Heart left ventricle (tissue), 16 donors: ENCODE results near the gene NOS1AP. TPM values are rescaled to one million over a fixed set of nuclear protein-coding genes. Genes with fewer than 3 reads are reported as not detected.
A peak's percentile ranks its signal among the peaks of the same experiment; 100 is the strongest.

ENCODE experiments used
- ATAC-seq, 4 donors: fragments of 200-7000 bp; cut with Tn5 transposase; one replicate each; pipeline ENCODE4 v1.9.1; 2020 to 2022; ENCODE audit warnings: moderate library complexity in 4 of 4, mild to moderate bottlenecking in 3 of 4, moderate number of reproducible peaks in 1 of 4
- DNase-seq, 5 donors: peaks; one replicate each; pipeline ENCODE4 v3.0.0-alpha.2; 2020
- H3K27ac ChIP-seq, 12 donors: fragments of 200-600 bp; sonication (generic) in 4 of 12; one replicate each; pipeline versions ENCODE4 v1.5.0 to v1.8.0; 2016 to 2022; ENCODE audit warnings: mild to moderate bottlenecking in 2 of 12
- H3K27me3 ChIP-seq, 9 donors: fragments of 200-600 bp; sonication (generic) in 2 of 9; one replicate each; pipeline versions ENCODE4 v1.5.1 to v1.8.0; 2016 to 2022; ENCODE audit warnings: mild to moderate bottlenecking in 3 of 9
- H3K36me3 ChIP-seq, 9 donors: fragments of 200-600 bp; sonication (generic) in 2 of 9; one replicate each; pipeline versions ENCODE4 v1.5.0 to v1.8.0; 2018 to 2022; ENCODE audit warnings: mild to moderate bottlenecking in 2 of 9
- H3K4me1 ChIP-seq, 12 donors: fragments of 200-600 bp; sonication (generic) in 4 of 12; one replicate each; pipeline versions ENCODE4 v1.5.0 to v1.8.0; 2016 to 2022; ENCODE audit warnings: mild to moderate bottlenecking in 3 of 12
- H3K4me3 ChIP-seq, 12 donors: fragments of 200-600 bp; sonication (generic) in 4 of 12; one replicate each; pipeline versions ENCODE4 v1.5.0 to v1.8.0; 2017 to 2022; ENCODE audit warnings: mild to moderate bottlenecking in 9 of 12, moderate library complexity in 4 of 12
- H3K9me3 ChIP-seq, 12 donors: fragments of 200-600 bp; sonication (generic) in 4 of 12; one replicate each; pipeline versions ENCODE4 v1.5.0 to v1.8.0; 2016 to 2022; ENCODE audit warnings: mild to moderate bottlenecking in 1 of 12
- CTCF ChIP-seq, 12 donors: fragments of 200-600 bp; sonication (generic) in 4 of 12; IDR thresholded peaks; one replicate each; pipeline versions ENCODE4 v1.5.0 to v1.8.0; 2018 to 2022; ENCODE audit warnings: antibody characterized with exemption in 12 of 12, mild to moderate bottlenecking in 5 of 12
- POLR2A ChIP-seq, 2 donors: fragments of 450-650 bp; IDR thresholded peaks; one replicate each; pipeline ENCODE4 v1.6.1; 2017; ENCODE audit warnings: antibody characterized with exemption in 2 of 2, mild to moderate bottlenecking in 2 of 2, moderate library complexity in 2 of 2
- WGBS, 4 donors: extraction: QIAGEN DNeasy Blood & Tissue Kit in 2 of 4; methylation state at CpG; one replicate each; pipeline versions ENCODE4 v1.1.5 to v1.1.7; 2013 to 2018; 5-methylcytosine and 5-hydroxymethylcytosine counted together
- intact Hi-C, 10 donors: fragments of 100-400 bp; cut with DNase I; formaldehyde crosslinking; loops; one replicate each; pipeline versions ENCODE4 v1.11.1 to v1.14.2; 2022
- polyA plus RNA-seq, 2 donors: library from polyadenylated mRNA; stranded (reverse); fragments of 200-250 nt; gene quantifications; one replicate each; pipeline ENCODE4 v1.2.3, GENCODE V29; 2013
- total RNA-seq, 9 donors: library from RNA; depleted of rRNA in 2 of 9; stranded (reverse); fragments of >200 nt in 2 of 9; fragmentation: NEBNext Ultra II Directional in 3 of 9; extraction: Animal tissue kit (Norgen Biotek cat#: 25700) in 3 of 9; gene quantifications; one replicate each; pipeline versions ENCODE4 v1.1.0 to v1.2.4, GENCODE V29; 2016 to 2023
- donor health status: ischemic (EF 13 %, LVEDD 7.1; RV severe dilation, severe dysfunction).
- donor health status: healthy with polysubstance abuse.
- donor health status: DM: no; HTN: yes; CAD: no.
- donor health status: DM: no; HTN: no; CAD: no.
- donor health status: ischemic (EF 25% LVEDD 6.9; RV normal size, moderate dysfunction).
- donor health status: ischemic (EF 25% LVEDD 5.7; RV mildly dilated, moderate dysfunction).
- donor health status: healthy.
- donor health status: DM: yes; HTN: yes; CAD: no.
- donor health status: ischemic (EF 35%, LVEDD 5.7; RV mildly dilated, moderate dysfunction).
- donor health status: nonischemic (EF 11% LVEDD 7.7; RV severe dilation, severe dysfunction).
- donor health status: DM: yes; HTN: yes; CAD: no.
- donor health status: PGD.
- donor health status: ischemic (EF 29% LVEDD 5.4; RV normal size, mild dysfunction).
- donor health status: nonischemic (EF 23%, LVEDD 6.1; RV moderate dilation, normal function).

Gene NOS1AP
- total and polyA plus RNA-seq, 11 donors, result 1.1 to 6.4 (median 4.3) TPM

GRCh38 chr1:162357681-162358266, 288.3 kb downstream of the NOS1AP start:
- no peak overlapping the region for H3K27ac ChIP-seq
- peak in 9 of 12 donors; percentile 6 to 49 (median 23) for TF ChIP-seq CTCF (IDR thresholded peaks at IDR 0.05)
- TF ChIP-seq POLR2A (IDR thresholded peaks at IDR 0.05), result no peak
- no peak overlapping the region for H3K4me3 ChIP-seq
- intact Hi-C loops, result no loop called here
- H3K9me3 ChIP-seq, result no peaks in the 10 kb centered on the region
- 55 to 74% (median 67%) methylated on average over 4 to 5 of the region's 5 CpGs for WGBS, 4 donors
- H3K4me1 ChIP-seq, result peaks cover 0 to 8% (median 0%) of the 10 kb centered on the region in 12 donors
- no peaks in the 10 kb centered on the region for H3K27me3 ChIP-seq
- no peak for ATAC-seq
- H3K36me3 ChIP-seq, result peaks cover 0 to 7% (median 0%) of the 10 kb centered on the region in 9 donors
- DNase-seq, result no peak

- peaks cover 0 to 4% (median 0%) of the 10 kb centered on the region in 12 donors for H3K4me1 ChIP-seq
- H3K27ac ChIP-seq, result no peak overlapping the region
- DNase-seq, result no peak
- 56 to 72% (median 60%) methylated on average over 1 of the region's 1 CpG for WGBS, 4 donors
- H3K27me3 ChIP-seq, result no peaks in the 10 kb centered on the region
- H3K9me3 ChIP-seq, result no peaks in the 10 kb centered on the region
- TF ChIP-seq POLR2A (IDR thresholded peaks at IDR 0.05), result no peak
- TF ChIP-seq CTCF (IDR thresholded peaks at IDR 0.05), result no peak
- ATAC-seq, result peak in 2 of 4 donors; percentile 38 to 70
- no peak overlapping the region for H3K4me3 ChIP-seq
- peaks cover 0 to 7% (median 0%) of the 10 kb centered on the region in 9 donors for H3K36me3 ChIP-seq
- intact Hi-C loops, result no loop called here
Observed at GRCh38 chr1:162358928-162359327, 289.4 kb downstream of the NOS1AP start.

- Histone ChIP-seq H3K36me3 (peaks cover 0 to 7% (median 0%) of the 10 kb centered on the region in 9 donors), H3K9me3 (no peaks in the 10 kb centered on the region), H3K4me3 (no peak overlapping the region), H3K27ac (no peak overlapping the region), H3K27me3 (no peaks in the 10 kb centered on the region), H3K4me1 (peaks cover 0 to 3% (median 0%) of the 10 kb centered on the region in 12 donors)
- 92 to 94% (median 92%) methylated on average over 10 of the region's 10 CpGs for WGBS, 4 donors
- ATAC-seq (no peak), DNase-seq (no peak)
- TF ChIP-seq CTCF (IDR thresholded peaks at IDR 0.05), result no peak
- TF ChIP-seq POLR2A (IDR thresholded peaks at IDR 0.05), result no peak
- intact Hi-C loops, result no loop called here
Observed at GRCh38 chr1:162359523-162360236, 290.2 kb downstream of the NOS1AP start.

- no peaks in the 10 kb centered on the region for H3K9me3 ChIP-seq
- TF ChIP-seq POLR2A (IDR thresholded peaks at IDR 0.05), result no peak
- no peak for TF ChIP-seq CTCF (IDR thresholded peaks at IDR 0.05)
- DNase-seq (no peak), ATAC-seq (no peak)
- no peak overlapping the region for H3K27ac ChIP-seq
- WGBS, 4 donors, result 93 to 97% (median 96%) methylated on average over 9 to 10 of the region's 10 CpGs
- intact Hi-C loops, result no loop called here
- H3K36me3 ChIP-seq, result peaks cover 0 to 7% (median 0%) of the 10 kb centered on the region in 9 donors
- peaks cover 0 to 3% (median 0%) of the 10 kb centered on the region in 12 donors for H3K4me1 ChIP-seq
- no peak overlapping the region for H3K4me3 ChIP-seq
- no peaks in the 10 kb centered on the region for H3K27me3 ChIP-seq
Observed at GRCh38 chr1:162360237-162360873, 290.9 kb downstream of the NOS1AP start.
